PC-3 (cell line): ENCODE measurements around the gene SLC25A21.

Source experiments
- EZH2 ChIP-seq: fragments of 300-600 bp; sonication (generic); IDR thresholded peaks from one replicate; pipeline ENCODE4 v1.6.1; 2017; ENCODE audit warnings: antibody characterized with exemption, mild to moderate bottlenecking, low read length; ENCODE audit not compliant: unreplicated experiment
- EZH2phosphoT487 ChIP-seq: fragments of 300-600 bp; sonication (generic); IDR thresholded peaks from 2 replicates; pipeline ENCODE4 v1.6.1; 2018; ENCODE audit warnings: mild to moderate bottlenecking, antibody characterized with exemption, low read length, borderline replicate concordance
- TF ChIP-seq, protein P1 (sequence below): fragments of 300-600 bp; sonication (generic); conservative IDR thresholded peaks from 2 replicates; pipeline ENCODE4 v1.5.1; 2017; ENCODE audit warnings: antibody characterized with exemption, low read depth, mild to moderate bottlenecking, low read length

DNA sequence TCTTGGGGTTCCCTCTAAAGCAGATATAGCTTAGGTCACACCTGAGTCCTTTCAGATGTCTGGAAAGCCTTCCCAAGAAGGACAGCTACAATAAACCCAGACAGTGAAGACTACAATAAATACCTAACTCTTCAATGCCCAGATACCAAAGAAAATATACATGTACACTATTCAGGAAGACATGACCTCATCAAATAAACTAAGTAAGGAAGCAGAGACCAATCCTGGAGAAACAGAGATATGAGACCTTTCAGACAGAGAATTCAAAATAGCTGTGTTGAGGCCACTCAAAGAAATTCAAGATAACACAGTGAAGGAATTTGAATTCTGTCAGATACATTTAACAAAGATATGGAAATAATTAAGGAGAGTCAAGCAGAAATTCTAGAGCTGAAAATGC is 40.6 kb upstream of the SLC25A21 start:
- TF ChIP-seq EZH2, result no peak
- TF ChIP-seq, protein P1, sequence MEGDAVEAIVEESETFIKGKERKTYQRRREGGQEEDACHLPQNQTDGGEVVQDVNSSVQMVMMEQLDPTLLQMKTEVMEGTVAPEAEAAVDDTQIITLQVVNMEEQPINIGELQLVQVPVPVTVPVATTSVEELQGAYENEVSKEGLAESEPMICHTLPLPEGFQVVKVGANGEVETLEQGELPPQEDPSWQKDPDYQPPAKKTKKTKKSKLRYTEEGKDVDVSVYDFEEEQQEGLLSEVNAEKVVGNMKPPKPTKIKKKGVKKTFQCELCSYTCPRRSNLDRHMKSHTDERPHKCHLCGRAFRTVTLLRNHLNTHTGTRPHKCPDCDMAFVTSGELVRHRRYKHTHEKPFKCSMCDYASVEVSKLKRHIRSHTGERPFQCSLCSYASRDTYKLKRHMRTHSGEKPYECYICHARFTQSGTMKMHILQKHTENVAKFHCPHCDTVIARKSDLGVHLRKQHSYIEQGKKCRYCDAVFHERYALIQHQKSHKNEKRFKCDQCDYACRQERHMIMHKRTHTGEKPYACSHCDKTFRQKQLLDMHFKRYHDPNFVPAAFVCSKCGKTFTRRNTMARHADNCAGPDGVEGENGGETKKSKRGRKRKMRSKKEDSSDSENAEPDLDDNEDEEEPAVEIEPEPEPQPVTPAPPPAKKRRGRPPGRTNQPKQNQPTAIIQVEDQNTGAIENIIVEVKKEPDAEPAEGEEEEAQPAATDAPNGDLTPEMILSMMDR, result no peak
- TF ChIP-seq EZH2phosphoT487, result no peak
